Measurements from ENCODE around the gene PLIN1. TPM values are rescaled to one million over a fixed set of nuclear protein-coding genes. Genes with fewer than 3 reads are reported as not detected.

The PLIN1 gene
- total and polyA plus RNA-seq, 10 of the 15 experiments (the other 5 are each of a cell fraction or from before 2014, with no cell fraction given) = 0.05 to 0.13 (median 0.09) TPM; not detected in 6

DNA sequence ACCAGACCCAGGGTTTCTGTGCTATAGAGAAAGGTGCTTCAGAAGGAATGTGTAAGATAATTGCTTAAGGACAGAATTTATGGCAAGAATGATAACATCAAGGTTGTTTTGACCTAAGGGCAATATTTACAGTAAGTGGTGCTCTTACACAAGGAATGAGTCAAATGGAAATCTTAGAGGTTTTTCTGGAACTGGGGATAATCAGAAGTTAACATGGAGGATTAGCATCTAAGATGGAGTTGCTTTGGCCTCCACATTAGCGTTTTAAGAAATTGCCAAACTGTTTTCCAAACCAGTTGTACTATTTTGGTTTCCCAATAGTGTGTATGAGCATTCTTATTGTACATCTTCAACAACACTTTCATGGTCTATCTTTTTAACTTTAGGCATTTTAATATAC, 14.5 kb upstream of the PLIN1 start:
- intact Hi-C loops (cut with micrococcal nuclease; ENCODE audit: unreplicated experiment) = no loop called here
- RAD21 ChIA-PET (ENCODE audit: unreplicated experiment) = no interaction called here
- no peak for TF ChIP-seq MEF2A (IDR thresholded peaks at IDR 0.05; ENCODE audit: insufficient read depth, low read depth, low read length)
- TF ChIP-seq POU2F2 (IDR thresholded peaks at IDR 0.05; ENCODE audit: borderline replicate concordance, low read depth, low read length) = no peak
- TF ChIP-seq YBX1 (IDR thresholded peaks at IDR 0.05) = no peak
- TF ChIP-seq SIN3A (IDR thresholded peaks at IDR 0.05; ENCODE audit: low read depth, low read length) = no peak
- TF ChIP-seq, protein P1, sequence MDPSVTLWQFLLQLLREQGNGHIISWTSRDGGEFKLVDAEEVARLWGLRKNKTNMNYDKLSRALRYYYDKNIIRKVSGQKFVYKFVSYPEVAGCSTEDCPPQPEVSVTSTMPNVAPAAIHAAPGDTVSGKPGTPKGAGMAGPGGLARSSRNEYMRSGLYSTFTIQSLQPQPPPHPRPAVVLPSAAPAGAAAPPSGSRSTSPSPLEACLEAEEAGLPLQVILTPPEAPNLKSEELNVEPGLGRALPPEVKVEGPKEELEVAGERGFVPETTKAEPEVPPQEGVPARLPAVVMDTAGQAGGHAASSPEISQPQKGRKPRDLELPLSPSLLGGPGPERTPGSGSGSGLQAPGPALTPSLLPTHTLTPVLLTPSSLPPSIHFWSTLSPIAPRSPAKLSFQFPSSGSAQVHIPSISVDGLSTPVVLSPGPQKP (IDR thresholded peaks at IDR 0.05; ENCODE audit: low read depth, low read length) = no peak
- TF ChIP-seq, protein P2, sequence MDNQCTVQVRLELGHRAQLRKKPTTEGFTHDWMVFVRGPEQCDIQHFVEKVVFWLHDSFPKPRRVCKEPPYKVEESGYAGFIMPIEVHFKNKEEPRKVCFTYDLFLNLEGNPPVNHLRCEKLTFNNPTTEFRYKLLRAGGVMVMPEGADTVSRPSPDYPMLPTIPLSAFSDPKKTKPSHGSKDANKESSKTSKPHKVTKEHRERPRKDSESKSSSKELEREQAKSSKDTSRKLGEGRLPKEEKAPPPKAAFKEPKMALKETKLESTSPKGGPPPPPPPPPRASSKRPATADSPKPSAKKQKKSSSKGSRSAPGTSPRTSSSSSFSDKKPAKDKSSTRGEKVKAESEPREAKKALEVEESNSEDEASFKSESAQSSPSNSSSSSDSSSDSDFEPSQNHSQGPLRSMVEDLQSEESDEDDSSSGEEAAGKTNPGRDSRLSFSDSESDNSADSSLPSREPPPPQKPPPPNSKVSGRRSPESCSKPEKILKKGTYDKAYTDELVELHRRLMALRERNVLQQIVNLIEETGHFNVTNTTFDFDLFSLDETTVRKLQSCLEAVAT (IDR thresholded peaks at IDR 0.05) = no peak
- TF ChIP-seq NFXL1 (IDR thresholded peaks at IDR 0.05; ENCODE audit: borderline replicate concordance) = no peak
- no peak for TF ChIP-seq ZNF384 (IDR thresholded peaks at IDR 0.05; ENCODE audit: borderline replicate concordance, low read depth, low read length)
- no peak for TF ChIP-seq TCF7 (IDR thresholded peaks at IDR 0.05; ENCODE audit: borderline replicate concordance)
- TF ChIP-seq, protein P3, sequence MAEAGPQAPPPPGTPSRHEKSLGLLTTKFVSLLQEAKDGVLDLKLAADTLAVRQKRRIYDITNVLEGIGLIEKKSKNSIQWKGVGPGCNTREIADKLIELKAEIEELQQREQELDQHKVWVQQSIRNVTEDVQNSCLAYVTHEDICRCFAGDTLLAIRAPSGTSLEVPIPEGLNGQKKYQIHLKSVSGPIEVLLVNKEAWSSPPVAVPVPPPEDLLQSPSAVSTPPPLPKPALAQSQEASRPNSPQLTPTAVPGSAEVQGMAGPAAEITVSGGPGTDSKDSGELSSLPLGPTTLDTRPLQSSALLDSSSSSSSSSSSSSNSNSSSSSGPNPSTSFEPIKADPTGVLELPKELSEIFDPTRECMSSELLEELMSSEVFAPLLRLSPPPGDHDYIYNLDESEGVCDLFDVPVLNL (IDR thresholded peaks at IDR 0.05; ENCODE audit: low read depth, low read length) = no peak
- TF ChIP-seq, protein P4, sequence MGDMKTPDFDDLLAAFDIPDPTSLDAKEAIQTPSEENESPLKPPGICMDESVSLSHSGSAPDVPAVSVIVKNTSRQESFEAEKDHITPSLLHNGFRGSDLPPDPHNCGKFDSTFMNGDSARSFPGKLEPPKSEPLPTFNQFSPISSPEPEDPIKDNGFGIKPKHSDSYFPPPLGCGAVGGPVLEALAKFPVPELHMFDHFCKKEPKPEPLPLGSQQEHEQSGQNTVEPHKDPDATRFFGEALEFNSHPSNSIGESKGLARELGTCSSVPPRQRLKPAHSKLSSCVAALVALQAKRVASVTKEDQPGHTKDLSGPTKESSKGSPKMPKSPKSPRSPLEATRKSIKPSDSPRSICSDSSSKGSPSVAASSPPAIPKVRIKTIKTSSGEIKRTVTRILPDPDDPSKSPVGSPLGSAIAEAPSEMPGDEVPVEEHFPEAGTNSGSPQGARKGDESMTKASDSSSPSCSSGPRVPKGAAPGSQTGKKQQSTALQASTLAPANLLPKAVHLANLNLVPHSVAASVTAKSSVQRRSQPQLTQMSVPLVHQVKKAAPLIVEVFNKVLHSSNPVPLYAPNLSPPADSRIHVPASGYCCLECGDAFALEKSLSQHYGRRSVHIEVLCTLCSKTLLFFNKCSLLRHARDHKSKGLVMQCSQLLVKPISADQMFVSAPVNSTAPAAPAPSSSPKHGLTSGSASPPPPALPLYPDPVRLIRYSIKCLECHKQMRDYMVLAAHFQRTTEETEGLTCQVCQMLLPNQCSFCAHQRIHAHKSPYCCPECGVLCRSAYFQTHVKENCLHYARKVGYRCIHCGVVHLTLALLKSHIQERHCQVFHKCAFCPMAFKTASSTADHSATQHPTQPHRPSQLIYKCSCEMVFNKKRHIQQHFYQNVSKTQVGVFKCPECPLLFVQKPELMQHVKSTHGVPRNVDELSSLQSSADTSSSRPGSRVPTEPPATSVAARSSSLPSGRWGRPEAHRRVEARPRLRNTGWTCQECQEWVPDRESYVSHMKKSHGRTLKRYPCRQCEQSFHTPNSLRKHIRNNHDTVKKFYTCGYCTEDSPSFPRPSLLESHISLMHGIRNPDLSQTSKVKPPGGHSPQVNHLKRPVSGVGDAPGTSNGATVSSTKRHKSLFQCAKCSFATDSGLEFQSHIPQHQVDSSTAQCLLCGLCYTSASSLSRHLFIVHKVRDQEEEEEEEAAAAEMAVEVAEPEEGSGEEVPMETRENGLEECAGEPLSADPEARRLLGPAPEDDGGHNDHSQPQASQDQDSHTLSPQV (IDR thresholded peaks at IDR 0.05) = no peak
- TF ChIP-seq JUND (IDR thresholded peaks at IDR 0.05; ENCODE audit: low read depth, low read length) = no peak
- TF ChIP-seq MXI1 (IDR thresholded peaks at IDR 0.05; ENCODE audit: low read depth, low read length) = no peak
- TF ChIP-seq HDAC2 (IDR thresholded peaks at IDR 0.05) = no peak
- DNase-seq (ENCODE audit: low read depth, low spot score) (no peak), ATAC-seq (no peak), FAIRE-seq (no peak)
- POLR2A ChIA-PET = no interaction called here
- Histone ChIP-seq H3K4me2 (ENCODE audit: control insufficient read depth, insufficient read depth) (no peak overlapping the region), H2AFZ (ENCODE audit: control insufficient read depth, low read depth, low read length) (no peak overlapping the region), H3K36me3 (ENCODE audit: control insufficient read depth in 2 of 2, insufficient read depth in 2 of 2, low read length in 1 of 2) (no peaks in the 10 kb centered on the region), H4K20me1 (ENCODE audit: control insufficient read depth, insufficient read depth) (no peaks in the 10 kb centered on the region), H3K27ac (ENCODE audit: control insufficient read depth, insufficient read depth) (no peak overlapping the region), H3K27me3 (replicated peaks in 1 of 2; ENCODE audit: control insufficient read depth in 2 of 2, insufficient read depth in 2 of 2, low read length in 1 of 2) (no peaks in the 10 kb centered on the region; a peak in 1 of 4 replicates), H3K9me3 (replicated peaks; ENCODE audit: control insufficient read depth, insufficient read depth, low read length) (no peaks in the 10 kb centered on the region), H3K4me1 (ENCODE audit: control insufficient read depth, insufficient read depth, low read length) (no peaks in the 10 kb centered on the region), H3K4me3 (no peak overlapping the region), H3K9ac (ENCODE audit: control insufficient read depth, insufficient read depth, low read length) (no peak overlapping the region), H3K79me2 (ENCODE audit: control insufficient read depth, insufficient read depth, low read length) (no peaks in the 10 kb centered on the region)
- in situ Hi-C loops (cut with MboI) = no loop called here
- WGBS (ENCODE audit: insufficient coverage, insufficient replicate concordance, low lambda C conversion rate, missing lambda C conversion rate) = 8% methylated on average over 1 of the region's 1 CpG
- CTCF ChIA-PET = no interaction called here
- BruUV-seq (replicated peaks) = no TSS peak
- SMC1A ChIA-PET (ENCODE audit: uncharacterized antibody, unreplicated experiment) = no interaction called here
